ENCODE data around the gene DICER1. TPM values are rescaled to one million over a fixed set of nuclear protein-coding genes. Genes with fewer than 3 reads are reported as not detected.

Gene DICER1
- total and polyA plus RNA-seq, 7 donors = 7.2 to 41.5 (median 30.7) TPM

DNA sequence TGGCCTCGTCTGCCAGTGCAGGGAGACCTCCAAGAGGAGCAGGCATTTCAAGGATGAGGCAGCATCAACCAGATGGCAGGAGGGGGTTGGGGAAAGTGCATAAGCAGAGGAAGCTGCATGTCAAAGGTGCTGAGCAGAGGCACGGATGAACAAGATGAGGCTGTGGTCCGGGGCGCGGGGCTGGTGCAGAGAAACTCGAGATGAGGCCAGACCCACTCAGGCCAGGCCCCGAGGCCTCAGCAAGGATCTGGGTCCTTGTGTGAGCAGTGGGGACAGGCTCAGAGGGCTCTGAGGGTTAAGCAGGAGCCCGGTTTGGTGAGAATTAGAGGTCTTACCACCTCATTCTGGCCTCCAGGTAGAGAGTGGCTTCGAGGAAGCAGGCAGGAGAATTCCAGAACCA lies 98.8 kb downstream of the DICER1 start:
- Histone ChIP-seq H3K4me1 (no peaks in the 10 kb centered on the region), H3K27me3 (ENCODE audit: insufficient read depth in 3 of 3, low read length in 2 of 3) (no peaks in the 10 kb centered on the region), H3K4me3 (no peak overlapping the region), H3K36me3 (ENCODE audit: insufficient read depth in 1 of 2, low read depth in 1 of 2) (no peaks in the 10 kb centered on the region), H3K27ac (no peak overlapping the region), H3K9me3 (no peaks in the 10 kb centered on the region)
- DNase-seq (no peak), ATAC-seq (no peak)
- intact Hi-C loops (cut with DNase I) = no loop called here
- TF ChIP-seq, protein P1, sequence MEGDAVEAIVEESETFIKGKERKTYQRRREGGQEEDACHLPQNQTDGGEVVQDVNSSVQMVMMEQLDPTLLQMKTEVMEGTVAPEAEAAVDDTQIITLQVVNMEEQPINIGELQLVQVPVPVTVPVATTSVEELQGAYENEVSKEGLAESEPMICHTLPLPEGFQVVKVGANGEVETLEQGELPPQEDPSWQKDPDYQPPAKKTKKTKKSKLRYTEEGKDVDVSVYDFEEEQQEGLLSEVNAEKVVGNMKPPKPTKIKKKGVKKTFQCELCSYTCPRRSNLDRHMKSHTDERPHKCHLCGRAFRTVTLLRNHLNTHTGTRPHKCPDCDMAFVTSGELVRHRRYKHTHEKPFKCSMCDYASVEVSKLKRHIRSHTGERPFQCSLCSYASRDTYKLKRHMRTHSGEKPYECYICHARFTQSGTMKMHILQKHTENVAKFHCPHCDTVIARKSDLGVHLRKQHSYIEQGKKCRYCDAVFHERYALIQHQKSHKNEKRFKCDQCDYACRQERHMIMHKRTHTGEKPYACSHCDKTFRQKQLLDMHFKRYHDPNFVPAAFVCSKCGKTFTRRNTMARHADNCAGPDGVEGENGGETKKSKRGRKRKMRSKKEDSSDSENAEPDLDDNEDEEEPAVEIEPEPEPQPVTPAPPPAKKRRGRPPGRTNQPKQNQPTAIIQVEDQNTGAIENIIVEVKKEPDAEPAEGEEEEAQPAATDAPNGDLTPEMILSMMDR (IDR thresholded peaks at IDR 0.05) = no peak
- 76 to 80% (median 77%) methylated on average over 9 of the region's 9 CpGs for WGBS, 3 donors

DNA sequence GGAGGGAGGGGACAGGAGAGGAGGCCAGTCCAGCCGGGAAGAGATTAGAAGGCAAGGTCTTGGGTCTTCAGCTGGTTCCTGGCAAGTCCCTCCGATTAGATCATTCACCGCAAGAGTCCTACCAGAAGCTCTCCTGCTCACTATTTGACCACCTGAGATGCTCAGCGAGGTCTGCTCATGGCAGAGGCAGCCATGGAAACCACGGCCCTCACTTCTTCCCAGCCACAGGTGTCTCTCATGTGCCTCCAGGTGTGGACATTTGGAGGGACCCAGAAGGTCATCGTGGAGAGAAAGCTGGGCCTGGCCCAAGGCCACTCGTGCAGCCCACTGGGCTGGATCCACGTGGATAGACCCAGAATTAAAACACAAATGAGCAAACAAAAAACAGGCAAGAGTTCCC lies 99.5 kb downstream of the DICER1 start:
- Histone ChIP-seq H3K9me3 (no peaks in the 10 kb centered on the region), H3K27ac (no peak overlapping the region), H3K36me3 (ENCODE audit: insufficient read depth in 1 of 2, low read depth in 1 of 2) (no peaks in the 10 kb centered on the region), H3K4me1 (no peaks in the 10 kb centered on the region), H3K4me3 (no peak overlapping the region), H3K27me3 (ENCODE audit: insufficient read depth in 3 of 3, low read length in 2 of 3) (no peaks in the 10 kb centered on the region)
- DNase-seq (no peak), ATAC-seq (no peak)
- 67 to 79% (median 73%) methylated on average over 8 of the region's 8 CpGs for WGBS, 3 donors
- TF ChIP-seq, protein P1 (IDR thresholded peaks at IDR 0.05) = no peak
- intact Hi-C loops (cut with DNase I) = no loop called here

DNA sequence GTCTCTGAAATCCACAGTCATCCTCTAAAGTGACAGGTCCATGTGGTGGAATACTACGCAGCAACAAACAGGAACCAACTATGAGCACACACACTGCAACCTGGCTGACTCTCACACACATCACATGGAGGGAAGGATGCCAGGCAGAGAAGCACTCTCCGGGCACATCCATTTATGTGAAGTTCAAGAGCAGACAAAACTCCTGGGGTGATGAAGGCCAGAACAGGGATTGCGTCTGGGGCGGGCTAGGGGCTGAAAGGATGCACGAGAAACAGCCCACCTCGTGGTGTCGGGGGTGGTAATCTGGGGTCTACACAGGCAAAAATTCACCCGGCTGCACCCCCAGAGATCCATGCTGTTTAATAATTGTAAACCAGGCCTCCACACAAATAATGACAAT lies 100.2 kb downstream of the DICER1 start:
- Histone ChIP-seq H3K27me3 (ENCODE audit: insufficient read depth in 3 of 3, low read length in 2 of 3) (no peaks in the 10 kb centered on the region), H3K36me3 (ENCODE audit: insufficient read depth in 1 of 2, low read depth in 1 of 2) (no peaks in the 10 kb centered on the region), H3K4me3 (no peak overlapping the region), H3K4me1 (no peaks in the 10 kb centered on the region), H3K27ac (no peak overlapping the region), H3K9me3 (no peaks in the 10 kb centered on the region)
- WGBS, 3 donors = 69 to 82% (median 76%) methylated on average over 8 of the region's 8 CpGs
- intact Hi-C loops (cut with DNase I) = no loop called here
- DNase-seq (no peak), ATAC-seq (no peak)
- TF ChIP-seq, protein P1 (IDR thresholded peaks at IDR 0.05) = no peak

DNA sequence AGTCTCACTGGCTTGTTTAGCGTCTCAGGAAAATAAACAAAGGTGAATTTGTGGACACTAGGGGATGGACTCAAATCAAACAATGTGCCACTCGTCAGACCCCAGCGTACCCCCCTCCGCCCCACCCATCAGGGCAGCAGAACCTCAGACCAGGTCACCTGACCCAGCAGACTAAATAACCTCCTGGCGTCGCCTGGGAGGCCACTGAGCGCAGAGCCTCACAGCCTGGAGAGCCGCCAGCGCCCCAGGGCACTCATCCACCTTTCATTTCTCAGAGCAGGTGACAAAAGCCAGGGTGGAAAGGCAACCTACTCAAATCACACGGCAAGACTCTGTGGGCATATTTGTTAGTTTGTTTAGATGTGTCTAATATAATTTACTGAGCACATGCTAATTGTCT lies 100.9 kb downstream of the DICER1 start:
- Histone ChIP-seq H3K9me3 (no peaks in the 10 kb centered on the region), H3K36me3 (ENCODE audit: insufficient read depth in 1 of 2, low read depth in 1 of 2) (no peaks in the 10 kb centered on the region), H3K4me3 (no peak overlapping the region), H3K27ac (no peak overlapping the region), H3K27me3 (ENCODE audit: insufficient read depth in 3 of 3, low read length in 2 of 3) (no peaks in the 10 kb centered on the region), H3K4me1 (no peaks in the 10 kb centered on the region)
- intact Hi-C loops (cut with DNase I) = no loop called here
- TF ChIP-seq, protein P1 (IDR thresholded peaks at IDR 0.05) = no peak
- no peak for ATAC-seq
- WGBS, 3 donors = 73 to 79% (median 78%) methylated on average over 10 of the region's 10 CpGs
- DNase-seq = no peak

DNA sequence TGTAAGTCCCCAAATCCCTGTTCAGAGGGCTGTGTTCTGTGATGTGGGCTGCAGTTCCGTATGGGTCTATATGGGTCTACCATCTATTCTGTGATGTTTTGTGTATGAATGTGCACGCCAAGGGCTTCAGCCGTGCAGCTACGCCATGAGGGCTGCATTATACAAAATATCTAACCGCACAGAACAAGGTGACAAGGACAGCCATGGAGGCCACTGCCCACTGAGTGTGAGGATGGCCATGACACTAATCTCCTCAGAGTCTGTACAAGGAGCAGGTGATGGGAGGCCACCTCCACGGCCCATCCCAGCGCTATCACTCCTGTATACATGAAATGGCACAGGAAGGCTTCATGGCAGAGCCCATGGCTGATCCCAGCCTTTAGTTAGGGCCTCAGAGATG lies 102.0 kb downstream of the DICER1 start:
- no peak for DNase-seq
- TF ChIP-seq, protein P1 (IDR thresholded peaks at IDR 0.05) = no peak
- H3K4me3 ChIP-seq = no peak overlapping the region
- no peak for ATAC-seq
- no peaks in the 10 kb centered on the region for H3K9me3 ChIP-seq
- intact Hi-C loops (cut with DNase I) = no loop called here
- no peak overlapping the region for H3K27ac ChIP-seq
- no peaks in the 10 kb centered on the region for H3K36me3 ChIP-seq (ENCODE audit: insufficient read depth in 1 of 2, low read depth in 1 of 2)
- H3K4me1 ChIP-seq = no peaks in the 10 kb centered on the region
- H3K27me3 ChIP-seq (ENCODE audit: insufficient read depth in 3 of 3, low read length in 2 of 3) = peaks cover 0 to under 1% (median 0%) of the 10 kb centered on the region in 3 donors
- WGBS, 3 donors = 90 to 95% (median 92%) methylated on average over 7 of the region's 7 CpGs

All from psoas muscle (tissue), 8 donors.